Measurements from ENCODE around the gene TP53. TPM values are rescaled to one million over a fixed set of nuclear protein-coding genes. Genes with fewer than 3 reads are reported as not detected.

Gene TP53
- polyA plus RNA-seq, 1 donor (not counting 4 experiments of a cell fraction or from before 2014, with no cell fraction given) = 22.0 TPM

DNA sequence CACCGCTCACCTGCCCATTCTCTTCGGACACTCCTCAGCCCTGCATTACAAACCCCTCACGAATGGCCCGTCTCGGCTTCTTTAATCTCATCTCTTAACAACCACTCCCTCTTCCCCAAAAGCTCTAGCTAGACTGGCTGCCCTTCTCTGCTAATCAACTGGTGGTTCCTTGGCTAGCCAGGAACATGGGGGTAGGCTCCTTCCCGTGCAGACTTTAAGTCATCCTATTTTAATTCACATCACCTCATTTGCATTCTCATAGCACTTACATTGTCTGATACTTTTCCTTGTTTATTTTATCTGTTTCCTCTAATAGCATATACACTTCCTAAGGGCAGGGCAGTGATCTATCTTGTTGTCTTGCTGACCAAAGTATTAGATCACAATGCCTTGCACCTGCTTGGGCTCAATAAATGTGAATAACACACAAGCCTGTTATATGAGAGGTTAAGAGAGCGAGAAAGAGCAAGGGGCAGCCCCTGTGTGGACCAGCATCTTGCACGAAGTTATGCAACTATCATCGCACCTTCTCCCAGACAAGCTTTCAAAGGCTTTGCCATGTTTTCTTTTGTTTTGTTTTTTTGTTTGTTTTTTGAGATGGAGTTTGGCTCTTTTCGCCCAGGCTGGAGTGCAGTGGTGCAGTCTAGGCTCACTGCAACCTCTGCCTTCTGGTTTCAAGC is 9.8 kb downstream of the TP53 start:
- Histone ChIP-seq H3K9ac (ENCODE audit: control insufficient read depth, extremely low read depth, insufficient read depth, low read length) (no peak overlapping the region), H3K4me2 (ENCODE audit: control insufficient read depth, extremely low read depth, insufficient read depth, low read depth, low read length) (no peak overlapping the region), H3K9me1 (ENCODE audit: control insufficient read depth, extremely low read depth, insufficient read depth, low read length) (no peaks in the 10 kb centered on the region), H3K4me1 (ENCODE audit: control insufficient read depth, extremely low read depth, insufficient read depth, low read length) (no peaks in the 10 kb centered on the region), H3K27ac (ENCODE audit: control insufficient read depth, insufficient read depth, low read length) (no peak overlapping the region), H3K79me2 (ENCODE audit: control insufficient read depth, insufficient read depth, low read length) (peaks cover 7% of the 10 kb centered on the region), H3K27me3 (ENCODE audit: control insufficient read depth, extremely low read depth, insufficient read depth, low read length) (no peaks in the 10 kb centered on the region), H3K4me3 (ENCODE audit: control insufficient read depth in 2 of 3, extremely low read depth in 1 of 3, insufficient read depth in 2 of 3, low read depth in 1 of 3, low read length in 3 of 3) (no peak overlapping the region), H3K36me3 (ENCODE audit: control insufficient read depth in 2 of 2, extremely low read depth in 1 of 2, insufficient read depth in 2 of 2, low read length in 2 of 2) (peaks cover 14 to 16% of the 10 kb centered on the region in 2 experiments), H4K20me1 (ENCODE audit: control insufficient read depth, extremely low read depth, insufficient read depth, low read length) (no peaks in the 10 kb centered on the region), H2AFZ (ENCODE audit: control insufficient read depth, low read length) (no peak overlapping the region), H3K9me3 (ENCODE audit: control insufficient read depth, low read depth, low read length) (peaks cover 3% of the 10 kb centered on the region)
- no peak for FAIRE-seq
- no peak for TF ChIP-seq EZH2 (IDR thresholded peaks at IDR 0.05; ENCODE audit: low read length)
- TF ChIP-seq, protein P1, sequence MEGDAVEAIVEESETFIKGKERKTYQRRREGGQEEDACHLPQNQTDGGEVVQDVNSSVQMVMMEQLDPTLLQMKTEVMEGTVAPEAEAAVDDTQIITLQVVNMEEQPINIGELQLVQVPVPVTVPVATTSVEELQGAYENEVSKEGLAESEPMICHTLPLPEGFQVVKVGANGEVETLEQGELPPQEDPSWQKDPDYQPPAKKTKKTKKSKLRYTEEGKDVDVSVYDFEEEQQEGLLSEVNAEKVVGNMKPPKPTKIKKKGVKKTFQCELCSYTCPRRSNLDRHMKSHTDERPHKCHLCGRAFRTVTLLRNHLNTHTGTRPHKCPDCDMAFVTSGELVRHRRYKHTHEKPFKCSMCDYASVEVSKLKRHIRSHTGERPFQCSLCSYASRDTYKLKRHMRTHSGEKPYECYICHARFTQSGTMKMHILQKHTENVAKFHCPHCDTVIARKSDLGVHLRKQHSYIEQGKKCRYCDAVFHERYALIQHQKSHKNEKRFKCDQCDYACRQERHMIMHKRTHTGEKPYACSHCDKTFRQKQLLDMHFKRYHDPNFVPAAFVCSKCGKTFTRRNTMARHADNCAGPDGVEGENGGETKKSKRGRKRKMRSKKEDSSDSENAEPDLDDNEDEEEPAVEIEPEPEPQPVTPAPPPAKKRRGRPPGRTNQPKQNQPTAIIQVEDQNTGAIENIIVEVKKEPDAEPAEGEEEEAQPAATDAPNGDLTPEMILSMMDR (optimal IDR thresholded peaks at IDR 0.05 in 1 of 3, IDR thresholded peaks at IDR 0.05 in 1 of 3, conservative IDR thresholded peaks at IDR 0.05 in 1 of 3; ENCODE audit: extremely low read depth in 1 of 3, insufficient read depth in 2 of 3, low read length in 3 of 3) = no peak
- dilution Hi-C loops (cut with MboI; ENCODE audit: extremely low pct_ligation_motif_present, low sequenced_read_pairs) = no loop called here
- no peak for DNase-seq (ENCODE audit: low read depth, low spot score)

DNA sequence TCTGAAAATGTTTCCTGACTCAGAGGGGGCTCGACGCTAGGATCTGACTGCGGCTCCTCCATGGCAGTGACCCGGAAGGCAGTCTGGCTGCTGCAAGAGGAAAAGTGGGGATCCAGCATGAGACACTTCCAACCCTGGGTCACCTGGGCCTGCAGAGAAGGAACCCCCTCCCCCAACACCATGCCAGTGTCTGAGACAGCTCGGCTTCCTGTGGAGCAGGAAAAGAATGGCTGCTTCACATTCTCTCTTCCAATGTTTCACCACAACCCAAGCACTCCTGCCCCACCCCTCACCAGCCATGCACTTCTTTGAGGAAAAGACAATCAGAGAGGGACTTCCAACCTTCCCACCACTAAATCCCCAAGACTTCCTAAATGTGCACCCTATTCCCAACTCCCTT is 10.8 kb downstream of the TP53 start:
- TF ChIP-seq, protein P1 (optimal IDR thresholded peaks at IDR 0.05 in 1 of 3, IDR thresholded peaks at IDR 0.05 in 1 of 3, conservative IDR thresholded peaks at IDR 0.05 in 1 of 3; ENCODE audit: extremely low read depth in 1 of 3, insufficient read depth in 2 of 3, low read length in 3 of 3) = no peak
- no peak for TF ChIP-seq EZH2 (IDR thresholded peaks at IDR 0.05; ENCODE audit: low read length)
- dilution Hi-C loops (cut with MboI; ENCODE audit: extremely low pct_ligation_motif_present, low sequenced_read_pairs) = no loop called here
- no peak for FAIRE-seq

More for the DNA sequence above, 10.8 kb downstream of the TP53 start:
- Histone ChIP-seq H3K9me3 (ENCODE audit: control insufficient read depth, low read depth, low read length) (peaks cover 3% of the 10 kb centered on the region), H3K79me2 (ENCODE audit: control insufficient read depth, insufficient read depth, low read length) (peaks cover 3% of the 10 kb centered on the region), H4K20me1 (ENCODE audit: control insufficient read depth, extremely low read depth, insufficient read depth, low read length) (no peaks in the 10 kb centered on the region), H3K9me1 (ENCODE audit: control insufficient read depth, extremely low read depth, insufficient read depth, low read length) (no peaks in the 10 kb centered on the region), H3K4me3 (ENCODE audit: control insufficient read depth in 2 of 3, extremely low read depth in 1 of 3, insufficient read depth in 2 of 3, low read depth in 1 of 3, low read length in 3 of 3) (no peak overlapping the region), H2AFZ (ENCODE audit: control insufficient read depth, low read length) (no peak overlapping the region), H3K4me2 (ENCODE audit: control insufficient read depth, extremely low read depth, insufficient read depth, low read depth, low read length) (no peak overlapping the region), H3K36me3 (ENCODE audit: control insufficient read depth in 2 of 2, extremely low read depth in 1 of 2, insufficient read depth in 2 of 2, low read length in 2 of 2) (peaks cover 16 to 17% of the 10 kb centered on the region in 2 experiments), H3K27ac (ENCODE audit: control insufficient read depth, insufficient read depth, low read length) (no peak overlapping the region), H3K27me3 (ENCODE audit: control insufficient read depth, extremely low read depth, insufficient read depth, low read length) (no peaks in the 10 kb centered on the region), H3K9ac (ENCODE audit: control insufficient read depth, extremely low read depth, insufficient read depth, low read length) (no peak overlapping the region), H3K4me1 (ENCODE audit: control insufficient read depth, extremely low read depth, insufficient read depth, low read length) (no peaks in the 10 kb centered on the region)
- no peak for DNase-seq (ENCODE audit: low read depth, low spot score)
